ENCODE measurements around the gene ASPHD2. TPM values are rescaled to one million over a fixed set of nuclear protein-coding genes. Genes with fewer than 3 reads are reported as not detected.

Gene ASPHD2
- total RNA-seq, 1 donor: 2.2 TPM

- TF ChIP-seq CTCF (IDR thresholded peaks at IDR 0.05; ENCODE audit: insufficient read depth, low read depth, low read length): no peak
- DNase-seq (ENCODE audit: low read depth): no peak
- H3K4me3 ChIP-seq (ENCODE audit: low read depth, low read length): no peak overlapping the region
Measured at GRCh38 chr22:26462051-26462450, 33.0 kb downstream of the ASPHD2 start.

GRCh38 chr22:26462641-26463040 lies 33.6 kb downstream of the ASPHD2 start:
- TF ChIP-seq CTCF (IDR thresholded peaks at IDR 0.05; ENCODE audit: insufficient read depth, low read depth, low read length): no peak
- no peak for DNase-seq (ENCODE audit: low read depth)
- no peak overlapping the region for H3K4me3 ChIP-seq (ENCODE audit: low read depth, low read length)

- H3K4me3 ChIP-seq (ENCODE audit: low read depth, low read length): no peak overlapping the region
- TF ChIP-seq CTCF (IDR thresholded peaks at IDR 0.05; ENCODE audit: insufficient read depth, low read depth, low read length): no peak
- peak; percentile 58 for DNase-seq (ENCODE audit: low read depth)
Measured at GRCh38 chr22:26463101-26463661, 34.1 kb downstream of the ASPHD2 start.

GRCh38 chr22:26463688-26464087 lies 34.6 kb downstream of the ASPHD2 start:
- TF ChIP-seq CTCF (IDR thresholded peaks at IDR 0.05; ENCODE audit: insufficient read depth, low read depth, low read length): no peak
- DNase-seq (ENCODE audit: low read depth): no peak
- H3K4me3 ChIP-seq (ENCODE audit: low read depth, low read length): no peak overlapping the region

GRCh38 chr22:26464312-26464711 lies 35.3 kb downstream of the ASPHD2 start:
- H3K4me3 ChIP-seq (ENCODE audit: low read depth, low read length): no peak overlapping the region
- peak; percentile 29 for DNase-seq (ENCODE audit: low read depth)
- TF ChIP-seq CTCF (IDR thresholded peaks at IDR 0.05; ENCODE audit: insufficient read depth, low read depth, low read length): no peak

GRCh38 chr22:26466196-26466595 lies 37.1 kb downstream of the ASPHD2 start:
- no peak for DNase-seq (ENCODE audit: low read depth)
- TF ChIP-seq CTCF (IDR thresholded peaks at IDR 0.05; ENCODE audit: insufficient read depth, low read depth, low read length): no peak
- H3K4me3 ChIP-seq (ENCODE audit: low read depth, low read length): no peak overlapping the region

- DNase-seq (ENCODE audit: low read depth): no peak
Measured at GRCh38 chr22:26470807-26471206, 41.7 kb downstream of the ASPHD2 start.

More at GRCh38 chr22:26470807-26471206, 41.7 kb downstream of the ASPHD2 start:
- H3K4me3 ChIP-seq (ENCODE audit: low read depth, low read length): no peak overlapping the region
- TF ChIP-seq CTCF (IDR thresholded peaks at IDR 0.05; ENCODE audit: insufficient read depth, low read depth, low read length): no peak

All from fibroblast of villous mesenchyme (primary cell).